HG03097 (cell line): ENCODE measurements around the gene NT5C3A.
"Not testable (repeated sequence)": the region's sequence is repeated elsewhere in the genome, so short reads cannot be mapped to it uniquely, and the experiment has no call there.

ENCODE experiments used
- ATAC-seq: cut with Tn5 transposase; IDR thresholded peaks from one replicate; pipeline ENCODE4 v1.9.1; 2021; ENCODE audit not compliant: unreplicated experiment, low FRiP score

Gene NT5C3A

DNA sequence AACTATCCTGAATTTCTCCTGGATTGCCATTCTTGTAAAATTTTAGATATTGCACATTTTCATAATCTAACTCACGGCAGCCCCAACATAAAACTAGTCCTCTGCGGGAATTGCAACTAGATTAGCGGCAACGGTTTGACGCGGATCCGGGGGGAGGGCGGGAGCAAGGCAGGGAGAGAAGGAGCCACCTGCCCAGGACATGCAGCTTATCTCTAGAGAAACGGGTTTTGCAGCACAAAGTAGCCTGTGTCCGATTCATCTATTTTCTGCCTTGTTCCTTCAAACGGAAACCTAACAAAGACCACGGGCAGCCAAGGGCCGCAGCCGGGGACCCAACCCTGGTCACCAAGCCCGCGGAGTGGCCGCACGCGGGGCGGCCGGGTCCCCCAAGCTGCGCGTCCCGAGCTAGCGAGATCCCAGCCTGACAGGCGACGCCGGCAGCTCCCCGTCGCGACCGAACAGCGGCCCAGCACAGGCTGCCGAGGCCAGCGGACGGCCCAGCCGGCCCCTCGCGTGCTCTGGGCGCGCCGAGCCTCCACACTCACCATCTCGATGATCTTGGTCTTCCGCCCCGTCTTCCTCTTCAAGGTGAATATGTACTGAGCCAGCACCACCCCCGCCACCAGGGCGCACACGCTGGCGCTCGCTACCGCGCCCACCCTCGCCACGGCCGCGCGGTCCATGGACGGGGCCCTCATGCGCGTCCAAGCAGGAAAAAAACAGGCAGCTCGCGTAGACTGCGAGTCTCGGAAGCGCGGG, at the start of gene NT5C3A:
TSS of gene NT5C3A (minus strand) at position 754 of the 759 bp plus-strand sequence. CDS start at position 683, 71 bp downstream.
- ATAC-seq = peak; percentile 35

- ATAC-seq = no peak
These were observed 49.0 kb upstream of the NT5C3A start for GRCh38 chr7:33111614-33112013.

DNA sequence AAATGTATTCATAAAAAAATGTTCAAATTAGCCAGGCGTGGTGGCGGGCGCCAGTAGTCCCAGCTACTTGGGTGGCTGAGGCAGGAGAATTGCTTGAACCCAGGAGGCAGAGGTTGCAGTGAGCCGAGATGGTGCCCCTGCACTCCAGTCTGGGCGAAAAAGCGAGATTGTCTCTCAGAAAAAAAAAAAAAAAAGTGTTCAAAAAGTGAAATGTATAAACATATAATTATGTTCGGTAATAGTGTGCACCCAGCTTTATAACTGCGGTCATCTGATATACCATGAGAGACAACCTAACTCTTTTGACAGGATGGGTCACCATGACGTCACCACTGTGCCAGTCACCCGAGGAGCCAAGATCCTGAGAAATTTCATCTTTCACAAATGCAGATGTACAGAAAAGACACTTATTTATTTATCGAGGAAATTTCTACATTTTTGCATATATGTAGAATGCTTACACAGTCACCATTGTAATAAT, 47.2 kb upstream of the NT5C3A start:
- no peak for ATAC-seq

DNA sequence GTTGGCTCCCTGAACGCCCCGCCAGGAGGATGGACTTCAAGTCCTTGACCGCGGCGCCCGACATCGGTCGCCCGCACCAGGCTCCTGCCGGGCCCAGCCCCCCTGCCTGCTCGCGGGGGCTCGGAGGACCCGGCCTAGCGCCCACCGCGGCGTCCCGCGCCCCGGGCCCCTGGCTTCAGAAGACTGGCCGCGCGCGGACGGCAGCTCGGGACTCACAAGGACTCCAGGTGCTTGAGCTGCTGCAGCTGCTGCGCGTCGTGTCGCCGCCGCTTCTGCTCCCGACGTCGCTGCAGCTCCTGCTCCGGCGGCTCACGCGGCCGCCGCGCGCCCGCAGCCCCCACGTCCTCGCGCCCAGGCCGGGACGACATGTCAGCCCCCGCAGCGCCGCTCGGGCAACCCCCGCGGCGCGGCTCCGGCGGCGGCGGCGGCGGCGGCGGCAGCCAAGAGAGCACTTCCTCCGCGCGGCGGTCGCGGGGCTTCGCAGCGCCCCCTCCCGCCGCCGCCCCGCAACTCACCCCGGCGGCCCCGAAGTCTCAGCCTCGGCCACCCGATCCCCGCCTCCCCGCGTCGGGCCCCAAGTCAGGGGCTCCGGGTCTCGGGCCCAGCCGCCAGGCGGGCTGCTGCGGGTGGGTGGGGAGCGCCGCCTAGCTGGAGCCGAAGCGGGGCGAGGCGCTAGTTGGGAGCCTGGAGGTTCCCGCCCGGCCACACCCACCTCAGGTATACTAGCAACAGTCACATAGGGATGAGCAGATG, 46.6 kb upstream of the NT5C3A start, which contains the start of gene RP9:
TSS of gene RP9 (minus strand) at position 400 of the 753 bp plus-strand sequence. CDS start at position 368, 32 bp downstream.
- ATAC-seq = peak; percentile 88

DNA sequence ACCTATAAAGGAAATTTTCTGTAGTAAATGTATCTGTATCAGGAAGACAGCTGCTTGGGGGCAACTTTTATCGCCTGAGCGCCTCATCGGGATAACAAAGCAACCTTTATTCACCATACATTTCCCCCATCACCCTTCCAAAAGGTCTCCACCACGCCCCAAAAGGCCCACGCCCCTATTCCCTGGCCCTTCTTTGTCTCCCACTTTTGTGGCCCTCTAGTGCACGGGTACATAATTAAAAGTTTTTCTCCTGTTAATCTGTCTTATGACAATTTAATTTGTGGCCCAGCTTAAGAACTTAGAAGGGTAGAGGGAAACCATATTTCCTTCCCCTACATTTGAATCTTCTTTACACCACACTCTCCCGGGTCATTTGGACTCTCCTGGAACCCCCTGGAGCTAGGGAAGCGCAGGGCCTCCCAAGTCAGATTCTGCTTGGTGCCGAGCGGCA, 46.0 kb upstream of the NT5C3A start:
- ATAC-seq = no peak

DNA sequence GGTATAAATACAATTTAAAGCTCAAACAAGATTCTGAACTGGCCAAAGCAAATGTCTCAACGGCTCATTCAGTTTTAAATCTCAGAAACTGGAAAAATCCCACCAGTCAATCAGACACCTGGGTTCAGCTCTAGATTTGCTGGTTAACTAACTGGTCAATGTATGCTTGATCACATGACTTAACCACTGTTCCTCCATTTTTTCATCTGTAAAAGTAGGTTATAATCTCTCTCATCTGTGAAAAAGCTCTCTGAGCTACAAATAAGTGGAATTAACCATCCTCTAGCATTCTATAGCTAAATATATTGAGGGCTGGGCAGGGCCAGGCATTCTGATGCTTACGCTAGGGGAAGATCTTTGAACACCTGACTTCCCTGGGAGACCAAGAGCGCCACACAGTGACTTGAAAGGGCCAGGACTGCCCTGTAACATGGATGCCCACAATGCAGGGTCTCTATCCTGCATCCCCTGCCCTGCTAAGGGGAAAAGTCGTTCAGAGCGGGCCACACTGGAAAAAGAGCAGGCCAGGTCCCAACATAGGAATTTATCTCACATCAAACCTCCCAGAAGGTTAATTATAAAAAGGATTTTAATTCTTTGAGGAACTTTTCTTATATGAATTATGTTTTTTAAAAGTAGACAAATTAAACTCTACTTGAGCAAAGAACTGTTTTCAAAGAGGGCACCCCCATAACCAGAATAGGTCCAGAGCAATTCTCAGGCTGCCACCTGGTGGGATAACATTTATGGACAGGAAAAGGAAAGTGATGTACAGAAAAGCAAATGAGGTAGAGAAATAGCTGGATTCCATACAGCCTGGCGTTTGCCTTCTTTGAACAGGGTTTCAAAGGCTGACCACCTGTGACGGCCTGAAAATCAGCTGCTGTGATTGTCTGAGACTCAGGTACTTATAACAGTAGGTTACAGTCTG, 44.8 kb upstream of the NT5C3A start:
- ATAC-seq = no peak

DNA sequence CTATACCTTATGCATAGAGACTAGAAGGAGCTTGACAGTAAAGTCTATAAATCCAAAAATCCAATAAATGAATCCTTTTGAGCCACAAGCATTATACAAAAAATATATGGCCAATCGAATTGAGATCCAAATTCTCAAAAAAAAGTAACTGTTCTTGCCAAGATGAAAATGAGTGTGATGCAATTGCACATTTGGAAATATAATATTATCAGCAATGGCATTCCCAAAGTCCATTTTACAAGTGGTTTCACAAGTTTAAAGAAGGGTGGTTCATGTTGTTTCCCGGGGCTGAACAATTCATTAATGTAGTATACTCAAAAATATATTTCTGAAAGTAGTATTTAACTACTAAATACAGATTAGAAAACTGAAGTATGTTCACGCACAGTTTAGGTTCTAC, 39.3 kb upstream of the NT5C3A start:
- no peak for ATAC-seq

- no peak for ATAC-seq
These were observed 38.2 kb upstream of the NT5C3A start for GRCh38 chr7:33100770-33101169.

- no peak for ATAC-seq
These were observed 36.8 kb upstream of the NT5C3A start for GRCh38 chr7:33099154-33099940.

GRCh38 chr7:33094745-33095275, 32.2 kb upstream of the NT5C3A start:
- not testable (repeated sequence) for ATAC-seq

- ATAC-seq = no peak
These were observed 30.7 kb upstream of the NT5C3A start for GRCh38 chr7:33093266-33093665.

DNA sequence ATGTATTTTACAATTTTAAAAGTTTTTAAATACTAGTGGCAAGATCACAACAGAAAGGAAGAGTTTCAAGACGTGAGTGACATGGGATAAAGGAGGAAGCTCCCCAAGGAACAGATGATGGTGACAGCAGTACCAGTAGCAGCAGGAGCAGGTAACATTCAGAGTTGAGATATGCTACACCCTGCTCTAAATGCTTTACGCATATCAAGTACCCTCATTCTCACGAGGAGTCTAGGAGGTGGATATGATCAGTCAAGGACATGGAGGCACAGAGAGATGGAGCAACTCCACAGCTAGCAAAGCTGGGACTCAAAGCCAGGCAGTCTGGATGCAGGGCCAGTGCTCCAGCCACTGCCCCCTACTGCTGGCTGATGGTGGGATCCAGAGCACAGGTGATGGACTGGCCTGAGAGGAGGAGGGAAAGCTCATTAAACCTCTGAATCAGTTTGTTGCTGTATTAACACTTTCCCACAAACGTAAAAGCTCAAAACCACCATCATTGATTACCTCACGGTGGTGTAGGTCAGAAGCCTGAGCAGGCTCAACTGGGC, 29.1 kb upstream of the NT5C3A start:
- no peak for ATAC-seq

DNA sequence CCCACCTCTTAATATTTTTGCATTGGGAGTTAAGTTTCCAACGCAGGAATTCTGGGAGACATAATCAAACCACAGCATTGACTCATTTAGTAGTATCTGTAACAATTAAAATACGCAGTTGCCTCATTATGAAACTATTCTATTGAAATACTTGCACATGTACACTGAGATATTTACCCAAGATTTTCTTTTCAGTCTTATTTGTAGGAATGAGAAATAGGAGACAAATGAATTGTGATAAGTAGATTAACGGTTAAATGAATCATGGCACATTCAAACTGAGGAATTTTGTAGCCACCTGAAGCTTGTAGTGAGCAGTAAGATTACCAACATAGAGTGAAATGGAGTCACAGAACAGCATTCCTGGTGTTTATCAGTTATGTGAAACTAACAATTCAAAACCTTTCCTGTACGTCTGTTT, 28.5 kb upstream of the NT5C3A start:
- no peak for ATAC-seq

DNA sequence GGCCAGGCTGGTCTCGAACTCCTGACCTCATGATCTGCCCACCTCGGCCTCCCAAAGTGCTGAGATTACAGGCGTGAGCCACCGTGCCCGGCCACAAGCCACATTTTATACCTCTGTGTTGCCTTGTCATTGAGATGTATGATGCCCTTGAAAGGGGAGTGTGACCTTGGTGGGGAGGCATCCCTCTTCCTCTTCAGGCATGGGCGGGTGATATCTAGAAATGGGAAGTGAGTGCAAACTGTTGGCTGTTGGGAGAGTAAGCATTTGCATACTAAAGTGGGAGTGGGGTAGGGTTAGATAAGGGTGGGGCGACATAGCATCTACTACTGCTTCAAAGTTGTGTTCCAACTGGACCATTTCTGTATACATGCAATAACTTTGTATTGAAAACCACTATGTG, 26.6 kb upstream of the NT5C3A start:
- no peak for ATAC-seq

- no peak for ATAC-seq
These were observed 25.3 kb upstream of the NT5C3A start for GRCh38 chr7:33087858-33088257.

DNA sequence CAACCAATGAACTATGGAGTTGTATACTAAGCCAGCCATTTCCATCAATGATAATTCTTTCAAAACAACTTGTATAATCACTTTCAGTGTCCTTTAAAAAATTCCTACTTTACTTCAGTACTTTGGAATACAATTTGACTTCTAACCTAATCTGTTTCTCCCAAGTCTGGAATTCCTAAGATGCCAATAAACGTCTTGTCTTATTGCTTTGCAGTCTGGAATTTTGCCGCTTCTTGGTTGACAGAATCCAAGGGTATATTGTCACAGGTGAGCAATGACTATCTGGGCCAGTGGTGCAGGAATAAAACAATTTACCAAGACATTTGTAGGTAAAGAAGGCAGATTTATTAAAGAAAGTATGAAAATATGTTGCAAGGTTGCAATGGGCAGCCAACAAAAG, 24.8 kb upstream of the NT5C3A start:
- ATAC-seq = no peak

- no peak for ATAC-seq
These were observed 17.5 kb upstream of the NT5C3A start for GRCh38 chr7:33079763-33080690.

DNA sequence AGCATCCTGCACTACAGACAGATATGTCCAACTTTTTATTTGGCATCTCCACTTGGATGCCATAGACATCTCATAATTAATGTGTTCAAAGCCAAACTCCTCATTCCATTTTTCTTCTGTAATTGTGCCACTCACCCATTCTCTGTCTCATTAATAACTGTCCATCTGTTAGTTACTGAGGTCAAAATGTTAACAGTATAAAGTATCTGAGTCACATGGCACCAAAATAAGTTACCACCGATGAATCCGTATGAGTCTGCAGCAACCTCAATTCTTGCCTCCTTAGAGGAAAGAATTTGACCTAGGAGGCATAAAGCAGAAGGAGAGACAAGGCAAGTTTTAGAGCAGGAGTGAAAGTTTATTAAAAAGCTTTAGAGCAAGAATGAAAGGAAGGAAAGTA, 16.5 kb upstream of the NT5C3A start:
- ATAC-seq = no peak
